IMR-90 (cell line): ENCODE measurements around the gene GARS1. TPM values are rescaled to one million over a fixed set of nuclear protein-coding genes. Genes with fewer than 3 reads are reported as not detected.
A peak's percentile ranks its signal among the peaks of the same experiment; 100 is the strongest.

Experiments used
- ATAC-seq: fragments of 200-7000 bp; cut with Tn5 transposase; 2 replicates; pipeline ENCODE4 v1.9.1; 2020; ENCODE audit warnings: low read depth, mild to moderate bottlenecking, moderate library complexity
- BruUV-seq: library from RNA; stranded (reverse); fragments of 400-500 nt; replicated peaks from 2 replicates; lab custom pipeline; 2021; lab: Mats Ljungman, UMichigan
- CTCF ChIA-PET: fragments of 300-600 bp; formaldehyde crosslinking; extraction: SDS; loops from one replicate; lab custom pipeline; 2021; ENCODE audit warnings: antibody characterized with exemption; lab: Yijun Ruan, JAX
- POLR2A ChIA-PET: fragments of 300-600 bp; sonication (Branson Sonifier 250); formaldehyde crosslinking; loops from one replicate; lab custom pipeline; 2022; ENCODE audit warnings: antibody characterized with exemption; ENCODE audit not compliant: unreplicated experiment; lab: Charles Lee
- DNase-seq: peaks from one replicate; pipeline ENCODE4 v3.0.0; 2013
- H2AFZ ChIP-seq: replicated peaks from 2 replicates; pipeline ENCODE3; 2013; ENCODE audit warnings: low read length, mild to moderate bottlenecking; ENCODE audit not compliant: poor library complexity
- H2AK5ac ChIP-seq: 2 replicates; pipeline ENCODE4 v1.6.1; 2013; ENCODE audit warnings: low read depth, low read length, inconsistent platforms
- H2AK9ac ChIP-seq: replicated peaks from 2 replicates; pipeline ENCODE3; 2013; ENCODE audit warnings: mild to moderate bottlenecking, low read depth, low read length, moderate library complexity; ENCODE audit not compliant: poor library complexity
- H2BK120ac ChIP-seq: 2 replicates; pipeline ENCODE4 v1.6.1; 2013; ENCODE audit warnings: low read depth, low read length, inconsistent platforms
- H2BK15ac ChIP-seq: 3 replicates; pipeline ENCODE4 v1.6.1; 2013; ENCODE audit warnings: low read depth, low read length, inconsistent platforms
- H2BK20ac ChIP-seq: 2 replicates; pipeline ENCODE4 v1.6.1; 2013; ENCODE audit warnings: low read depth, mild to moderate bottlenecking, inconsistent platforms, low read length, moderate library complexity
- H2BK5ac ChIP-seq: 2 replicates; pipeline ENCODE4 v1.6.1; 2013; ENCODE audit warnings: mild to moderate bottlenecking, low read depth, low read length, inconsistent platforms; ENCODE audit not compliant: poor library complexity, severe bottlenecking
- H3K14ac ChIP-seq: replicated peaks from 2 replicates; pipeline ENCODE4 v1.6.1; 2013; ENCODE audit warnings: low read depth, low read length, inconsistent platforms
- H3K18ac ChIP-seq: 2 replicates; pipeline ENCODE4 v1.6.1; 2013; ENCODE audit warnings: low read depth, low read length, control low read depth
- H3K23ac ChIP-seq: 2 replicates; pipeline ENCODE4 v1.6.1; 2013; ENCODE audit warnings: low read depth, low read length, inconsistent platforms
- H3K27ac ChIP-seq: 2 replicates; pipeline ENCODE4 v1.5.1; 2013; ENCODE audit warnings: mild to moderate bottlenecking, control low read depth, low read length; ENCODE audit not compliant: insufficient read depth
- H3K27me3 ChIP-seq: 2 replicates; pipeline ENCODE4 v1.6.1; 2013; ENCODE audit warnings: low read length; ENCODE audit not compliant: control insufficient read depth, insufficient read depth
- H3K36me3 ChIP-seq: 2 replicates; pipeline ENCODE4 v1.6.1; 2013; ENCODE audit warnings: low read length, mixed read lengths; ENCODE audit not compliant: control insufficient read depth, insufficient read depth
- H3K4ac ChIP-seq: 2 replicates; pipeline ENCODE4 v1.6.1; 2013; ENCODE audit warnings: low read depth, low read length, inconsistent platforms
- H3K4me1 ChIP-seq: 2 replicates; pipeline ENCODE4 v1.6.1; 2013; ENCODE audit warnings: low read length, mixed read lengths; ENCODE audit not compliant: control insufficient read depth, insufficient read depth
- H3K4me2 ChIP-seq: 2 replicates; pipeline ENCODE4 v1.6.1; 2013; ENCODE audit warnings: low read depth, mild to moderate bottlenecking, control low read depth, low read length, moderate library complexity
- H3K4me3 ChIP-seq: 2 replicates; pipeline ENCODE4 v1.5.1; 2013; ENCODE audit warnings: low read depth, mild to moderate bottlenecking, control low read depth, low read length, moderate library complexity; ENCODE audit not compliant: insufficient read depth
- H3K56ac ChIP-seq: 2 replicates; pipeline ENCODE4 v1.6.1; 2013; ENCODE audit warnings: low read length, inconsistent platforms; ENCODE audit not compliant: insufficient read depth; ENCODE audit errors: extremely low read depth
- H3K79me1 ChIP-seq, 2 experiments: 2 replicates each; pipeline ENCODE4 v1.6.1; 2013; ENCODE audit warnings: low read length in 2 of 2, inconsistent platforms in 1 of 2, low read depth in 1 of 2
- H3K9ac ChIP-seq: 2 replicates; pipeline ENCODE4 v1.6.1; 2013; ENCODE audit warnings: low read depth, low read length, control low read depth
- H3K9me1 ChIP-seq: 2 replicates; pipeline ENCODE4 v1.6.1; 2013; ENCODE audit warnings: low read length, inconsistent platforms; ENCODE audit not compliant: insufficient read depth
- H3K9me3 ChIP-seq: 2 replicates; pipeline ENCODE4 v1.6.1; 2013; ENCODE audit warnings: low read length; ENCODE audit not compliant: control insufficient read depth, insufficient read depth
- H4K20me1 ChIP-seq: 2 replicates; pipeline ENCODE4 v1.6.1; 2013; ENCODE audit warnings: low read length, inconsistent platforms; ENCODE audit not compliant: insufficient read depth
- H4K5ac ChIP-seq: 2 replicates; pipeline ENCODE4 v1.6.1; 2013; ENCODE audit warnings: mild to moderate bottlenecking, low read depth, low read length, control low read depth
- H4K8ac ChIP-seq, 2 experiments: 2 replicates each; pipeline ENCODE4 v1.6.1; 2013; ENCODE audit warnings: low read depth in 2 of 2, low read length in 2 of 2, control low read depth in 1 of 2, inconsistent platforms in 1 of 2
- H4K91ac ChIP-seq: 2 replicates; pipeline ENCODE4 v1.6.1; 2013; ENCODE audit warnings: low read depth, low read length, inconsistent platforms; ENCODE audit not compliant: insufficient read depth
- ELK1 ChIP-seq: fragments of 150-350 bp; IDR thresholded peaks from 2 replicates; pipeline ENCODE4 v1.6.1; 2016; ENCODE audit warnings: low read depth, mild to moderate bottlenecking, low read length, moderate library complexity, borderline replicate concordance
- MAFK ChIP-seq: IDR thresholded peaks from 2 replicates; pipeline ENCODE4 v1.6.1; 2012; ENCODE audit warnings: low read depth, low read length, improper control_type of control experiment
- MXI1 ChIP-seq: IDR thresholded peaks from 2 replicates; pipeline ENCODE4 v1.6.1; 2012; ENCODE audit warnings: low read depth, mild to moderate bottlenecking, low read length, moderate library complexity, borderline replicate concordance
- NFE2L2 ChIP-seq: fragments of 150-350 bp; IDR thresholded peaks from 2 replicates; pipeline ENCODE4 v1.6.1; 2016; ENCODE audit warnings: low read depth, mild to moderate bottlenecking, low read length
- RFX5 ChIP-seq: IDR thresholded peaks from 2 replicates; pipeline ENCODE4 v1.8.0; 2012; ENCODE audit warnings: low read depth, mild to moderate bottlenecking, low read length, moderate library complexity
- WGBS, 2 experiments: methylation state at CpG; one replicate each; pipeline versions ENCODE4 v1.1.5 to v1.1.7; 2013; ENCODE audit warnings: missing lambda C conversion rate in 2 of 2; ENCODE audit not compliant: insufficient read length in 1 of 2; ENCODE audit errors: extremely low coverage in 2 of 2; 5-methylcytosine and 5-hydroxymethylcytosine counted together
- dilution Hi-C: fragments of 300-500 bp; cut with HindIII; formaldehyde crosslinking; loops from one replicate; pipeline ENCODE4 v1.14.3; 2018; ENCODE audit warnings: low sequenced_read_pairs; ENCODE audit not compliant: unreplicated experiment
- in situ Hi-C: fragments of 300-500 bp; cut with MboI; formaldehyde crosslinking; loops from 3 replicates; pipeline ENCODE4 v1.14.3; 2019; ENCODE audit warnings: low sequenced_read_pairs, inconsistent platforms, mixed read lengths
- intact Hi-C: fragments of 100-400 bp; cut with micrococcal nuclease; formaldehyde crosslinking; loops from 2 replicates; pipeline ENCODE4 v1.10.0; 2022
- polyA plus RNA-seq, 3 experiments: library from polyadenylated mRNA; depleted of rRNA; stranded (reverse); fragments of >200 nt; gene quantifications; 2 replicates each; pipeline ENCODE4 v1.2.3, GENCODE V29; 2012; ENCODE audit warnings: low replicate concordance in 1 of 3
- total RNA-seq: library from RNA; depleted of rRNA; stranded (reverse); fragments of >200 nt; gene quantifications from 2 replicates; pipeline ENCODE4 v1.2.3, GENCODE V29; 2012

Gene GARS1
- total and polyA plus RNA-seq, 2 of the 4 experiments (the other 2 are of a cell fraction), result 105 to 551 TPM

DNA sequence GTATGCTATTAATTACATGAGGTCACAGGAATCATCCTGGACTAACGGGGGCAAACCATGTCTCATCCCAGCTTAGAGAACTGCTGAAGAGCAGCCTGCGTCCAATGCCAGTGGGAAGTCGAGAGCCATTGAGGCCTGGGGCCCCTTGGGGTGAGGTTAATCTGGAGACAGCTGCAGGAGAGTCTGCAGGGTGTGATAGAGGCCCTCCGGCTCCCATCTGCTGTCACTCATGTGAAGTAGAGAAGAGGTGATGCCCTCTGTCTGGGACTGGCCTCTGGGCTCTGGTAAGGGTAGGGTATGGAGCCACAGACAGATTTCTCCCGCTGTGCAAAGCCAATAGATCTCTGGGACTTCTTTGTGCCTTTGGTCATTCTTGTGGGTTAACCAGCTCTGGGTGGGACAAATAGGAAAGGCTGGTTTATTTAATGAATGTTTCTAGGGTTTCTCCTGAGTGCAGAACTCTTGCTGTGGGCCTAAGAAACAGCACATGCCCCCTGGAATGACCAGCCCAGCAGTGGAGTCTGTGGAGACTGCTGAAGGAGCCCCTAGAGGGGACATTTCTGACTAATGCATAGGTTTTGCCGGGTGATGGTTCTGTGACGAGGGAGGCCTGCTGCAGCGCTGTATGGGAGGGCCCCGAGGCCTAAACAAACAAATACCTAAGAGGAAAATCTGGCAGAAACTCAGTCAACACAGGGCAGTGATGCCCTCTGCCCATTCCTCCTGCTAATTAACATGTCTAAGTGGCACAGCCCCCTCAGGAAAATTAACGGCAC is 53.1 kb downstream of the GARS1 start:
- no peak overlapping the region for H3K14ac ChIP-seq
- H3K4me1 ChIP-seq, result no peaks in the 10 kb centered on the region
- no peak overlapping the region for H3K27ac ChIP-seq
- ChIA-PET POLR2A (no interaction called here), CTCF (no interaction called here)
- no peak overlapping the region for H4K5ac ChIP-seq
- H3K27me3 ChIP-seq, result no peaks in the 10 kb centered on the region
- WGBS, 2 experiments, result 54% methylated on average over 3 of the region's 10 CpGs; no CpG with 5 or more reads in 1 of the 2 experiments
- H3K79me1 ChIP-seq, result peaks cover 7 to 8% of the 10 kb centered on the region in 2 experiments; a peak in 2 of 4 replicates
- no TSS peak for BruUV-seq
- H2BK120ac ChIP-seq, result no peak overlapping the region
- H2BK15ac ChIP-seq, result no peak overlapping the region
- no peak overlapping the region for H3K18ac ChIP-seq
- H3K56ac ChIP-seq, result no peak overlapping the region
- in situ Hi-C loops, result no loop called here
- H3K9ac ChIP-seq, result no peak overlapping the region
- DNase-seq, result no peak
- no peak overlapping the region for H2AK9ac ChIP-seq
- peaks cover 9% of the 10 kb centered on the region; the same call in 1 of the 2 replicates for H4K20me1 ChIP-seq
- H2AFZ ChIP-seq, result no peak overlapping the region
- dilution Hi-C loops, result no loop called here
- H3K4ac ChIP-seq, result no peak overlapping the region
- intact Hi-C loops, result no loop called here
- no peak overlapping the region for H4K91ac ChIP-seq
- no peak overlapping the region for H4K8ac ChIP-seq
- no peak overlapping the region for H2BK20ac ChIP-seq
- H3K4me3 ChIP-seq, result no peak overlapping the region
- peaks cover 3% of the 10 kb centered on the region; the same call in 1 of the 2 replicates for H3K9me1 ChIP-seq
- no peak for TF ChIP-seq RFX5
- no peak for TF ChIP-seq MXI1
- no peak for TF ChIP-seq ELK1
- TF ChIP-seq NFE2L2, result no peak
- TF ChIP-seq MAFK, result no peak
- peak; percentile 18; the same call in 1 of the 2 replicates for ATAC-seq
- no peak overlapping the region for H3K4me2 ChIP-seq
- H3K9me3 ChIP-seq, result no peaks in the 10 kb centered on the region
- H3K23ac ChIP-seq, result no peak overlapping the region
- H2BK5ac ChIP-seq, result no peak overlapping the region
- peaks cover 3% of the 10 kb centered on the region for H3K36me3 ChIP-seq
- H2AK5ac ChIP-seq, result no peak overlapping the region
